SU-DHL-6 (cell line): Measurements from ENCODE around the gene KY.

Experiments used
- H2AFZ ChIP-seq: fragments of 200-600 bp; sonication (generic); 2 replicates; pipeline ENCODE4 v1.6.1; 2014; ENCODE audit warnings: low read depth, mild to moderate bottlenecking, moderate library complexity, mixed read lengths, antibody characterized with exemption, low read length; ENCODE audit not compliant: severe bottlenecking
- H3F3A ChIP-seq: fragments of 200-600 bp; shearing (Covaris generic); 2 replicates; pipeline ENCODE4 v1.6.0; 2016; ENCODE audit warnings: antibody characterized with exemption, mild to moderate bottlenecking; ENCODE audit not compliant: insufficient read depth
- H3K27ac ChIP-seq: fragments of 200-600 bp; sonication (generic); 2 replicates; pipeline ENCODE4 v1.5.1; 2016; ENCODE audit warnings: low read depth, mild to moderate bottlenecking, low read length, moderate library complexity, mixed read lengths
- H3K27me3 ChIP-seq: fragments of 200-600 bp; sonication (generic), shearing (Covaris generic); 2 replicates; pipeline ENCODE4 v1.6.0; 2014; ENCODE audit warnings: mild to moderate bottlenecking, low read length
- H3K36me3 ChIP-seq: fragments of 200-600 bp; sonication (generic); 2 replicates; pipeline ENCODE4 v1.6.1; 2014; ENCODE audit warnings: mild to moderate bottlenecking, low read length, mixed read lengths
- H3K4me2 ChIP-seq: fragments of 300-600, 200-600 bp; shearing (Covaris generic), sonication (generic); 2 replicates; pipeline ENCODE4 v1.6.0; 2014; ENCODE audit warnings: low read length, low read depth, mild to moderate bottlenecking; ENCODE audit not compliant: poor library complexity, severe bottlenecking
- H3K4me3 ChIP-seq: fragments of 200-600 bp; sonication (generic); 2 replicates; pipeline ENCODE4 v1.5.1; 2014; ENCODE audit warnings: antibody characterized with exemption, low read length, mild to moderate bottlenecking, mixed read lengths; ENCODE audit not compliant: insufficient read depth, poor library complexity, severe bottlenecking
- H3K79me2 ChIP-seq: fragments of 200-600 bp; sonication (generic); 2 replicates; pipeline ENCODE4 v1.6.1; 2014; ENCODE audit warnings: mild to moderate bottlenecking, low read length, moderate library complexity; ENCODE audit not compliant: insufficient read depth
- H3K9ac ChIP-seq: fragments of 200-600 bp; sonication (generic); 2 replicates; pipeline ENCODE4 v1.7.0; 2014; ENCODE audit warnings: mild to moderate bottlenecking, low read length
- H3K9me2 ChIP-seq: fragments of 200-600 bp; sonication (generic); replicated peaks from 2 replicates; pipeline ENCODE4 v1.6.1; 2014; ENCODE audit warnings: low read length; ENCODE audit not compliant: insufficient read depth
- H3K9me3 ChIP-seq: fragments of 200-600 bp; sonication (generic); 2 replicates; pipeline ENCODE4 v1.6.1; 2014; ENCODE audit warnings: low read length, mixed read lengths; ENCODE audit not compliant: insufficient read depth
- H4K20me1 ChIP-seq: fragments of 200-600 bp; sonication (generic); 2 replicates; pipeline ENCODE4 v1.6.1; 2014; ENCODE audit warnings: low read depth, mild to moderate bottlenecking, antibody characterized with exemption, low read length, moderate library complexity, mixed read lengths
- EZH2phosphoT487 ChIP-seq: fragments of 200-600 bp; sonication (generic), shearing (Covaris generic); conservative IDR thresholded peaks from 2 replicates; pipeline ENCODE4 v1.6.1; 2018; ENCODE audit warnings: mild to moderate bottlenecking, antibody characterized with exemption, low read length, moderate library complexity, mixed read lengths
- TF ChIP-seq, protein P1 (sequence below): fragments of 200-600 bp; sonication (generic); IDR thresholded peaks from one replicate; pipeline ENCODE4 v1.5.1; 2017; ENCODE audit warnings: antibody characterized with exemption, mild to moderate bottlenecking, low read length, moderate library complexity; ENCODE audit not compliant: insufficient read depth, poor library complexity, severe bottlenecking

The KY gene

DNA sequence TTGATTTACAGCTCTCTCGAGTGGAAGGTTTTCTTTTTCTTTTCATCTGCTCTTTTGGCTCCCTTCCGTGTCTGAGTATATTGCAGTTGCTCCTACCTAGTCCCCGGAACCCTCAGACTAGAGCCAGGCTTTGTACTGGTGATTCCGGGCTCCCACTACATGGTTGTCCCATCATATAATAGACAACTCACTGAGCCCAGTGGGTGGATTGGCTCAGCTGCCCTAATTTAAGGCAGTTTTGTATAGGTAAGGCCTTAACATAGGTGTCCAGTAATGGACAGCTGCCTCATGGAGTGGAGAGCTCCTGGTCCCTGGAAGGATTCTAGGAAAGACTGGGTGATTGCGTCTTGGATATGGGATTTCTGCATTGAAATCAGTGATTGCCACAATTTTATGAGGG is 58.0 kb downstream of the KY start:
- Histone ChIP-seq H4K20me1 (no peaks in the 10 kb centered on the region), H3F3A (no peaks in the 10 kb centered on the region), H3K36me3 (no peaks in the 10 kb centered on the region), H3K27ac (no peak overlapping the region), H3K9ac (no peak overlapping the region), H3K4me3 (no peak overlapping the region), H3K9me3 (no peaks in the 10 kb centered on the region), H2AFZ (no peak overlapping the region), H3K27me3 (no peaks in the 10 kb centered on the region), H3K79me2 (no peaks in the 10 kb centered on the region), H3K4me2 (no peak overlapping the region), H3K9me2 (no peaks in the 10 kb centered on the region)
- TF ChIP-seq, protein P1, sequence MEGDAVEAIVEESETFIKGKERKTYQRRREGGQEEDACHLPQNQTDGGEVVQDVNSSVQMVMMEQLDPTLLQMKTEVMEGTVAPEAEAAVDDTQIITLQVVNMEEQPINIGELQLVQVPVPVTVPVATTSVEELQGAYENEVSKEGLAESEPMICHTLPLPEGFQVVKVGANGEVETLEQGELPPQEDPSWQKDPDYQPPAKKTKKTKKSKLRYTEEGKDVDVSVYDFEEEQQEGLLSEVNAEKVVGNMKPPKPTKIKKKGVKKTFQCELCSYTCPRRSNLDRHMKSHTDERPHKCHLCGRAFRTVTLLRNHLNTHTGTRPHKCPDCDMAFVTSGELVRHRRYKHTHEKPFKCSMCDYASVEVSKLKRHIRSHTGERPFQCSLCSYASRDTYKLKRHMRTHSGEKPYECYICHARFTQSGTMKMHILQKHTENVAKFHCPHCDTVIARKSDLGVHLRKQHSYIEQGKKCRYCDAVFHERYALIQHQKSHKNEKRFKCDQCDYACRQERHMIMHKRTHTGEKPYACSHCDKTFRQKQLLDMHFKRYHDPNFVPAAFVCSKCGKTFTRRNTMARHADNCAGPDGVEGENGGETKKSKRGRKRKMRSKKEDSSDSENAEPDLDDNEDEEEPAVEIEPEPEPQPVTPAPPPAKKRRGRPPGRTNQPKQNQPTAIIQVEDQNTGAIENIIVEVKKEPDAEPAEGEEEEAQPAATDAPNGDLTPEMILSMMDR: no peak
- TF ChIP-seq EZH2phosphoT487: no peak

DNA sequence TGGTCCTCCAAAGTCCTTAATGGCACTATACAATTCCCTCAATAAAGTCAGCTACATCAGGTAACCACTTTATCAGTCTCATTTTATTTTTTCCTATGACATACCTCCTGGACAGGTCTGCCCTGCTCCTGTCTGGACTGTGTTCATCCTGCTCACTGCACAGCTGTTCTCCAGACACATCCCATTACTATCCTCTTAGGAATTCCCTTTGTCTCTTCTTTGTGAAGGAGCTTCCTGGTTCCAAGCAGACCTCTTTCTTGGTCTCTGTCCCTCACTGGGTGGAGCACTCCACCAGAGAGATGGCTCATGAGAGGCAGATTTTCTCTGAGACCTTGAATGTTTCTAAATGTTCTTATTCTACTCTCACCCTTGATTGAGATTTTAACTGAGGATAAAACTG is 60.1 kb downstream of the KY start:
- Histone ChIP-seq H4K20me1 (no peaks in the 10 kb centered on the region), H3K4me2 (no peak overlapping the region), H3F3A (no peaks in the 10 kb centered on the region), H3K9ac (no peak overlapping the region), H3K9me3 (no peaks in the 10 kb centered on the region), H3K27ac (no peak overlapping the region), H3K4me3 (no peak overlapping the region), H2AFZ (no peak overlapping the region), H3K79me2 (no peaks in the 10 kb centered on the region), H3K27me3 (no peaks in the 10 kb centered on the region), H3K36me3 (no peaks in the 10 kb centered on the region), H3K9me2 (no peaks in the 10 kb centered on the region)
- no peak for TF ChIP-seq EZH2phosphoT487
- TF ChIP-seq, protein P1: no peak

- H3K36me3 ChIP-seq: no peaks in the 10 kb centered on the region
These were observed 71.6 kb downstream of the KY start for GRCh38 chr3:134579141-134579665.

More at GRCh38 chr3:134579141-134579665, 71.6 kb downstream of the KY start:
- no peaks in the 10 kb centered on the region for H3K9me2 ChIP-seq
- H3K79me2 ChIP-seq: no peaks in the 10 kb centered on the region
- H3K9me3 ChIP-seq: no peaks in the 10 kb centered on the region
- H4K20me1 ChIP-seq: no peaks in the 10 kb centered on the region
- H3K27me3 ChIP-seq: no peaks in the 10 kb centered on the region
- H3K4me2 ChIP-seq: no peak overlapping the region
- H3F3A ChIP-seq: no peaks in the 10 kb centered on the region
- H3K27ac ChIP-seq: no peak overlapping the region
- H2AFZ ChIP-seq: no peak overlapping the region
- no peak overlapping the region for H3K4me3 ChIP-seq
- H3K9ac ChIP-seq: no peak overlapping the region
- no peak for TF ChIP-seq EZH2phosphoT487
- TF ChIP-seq, protein P1: no peak
